GM13976 (cell line): Measurements from ENCODE around the gene C14orf132.

Source experiments
- DNase-seq: peaks from one replicate; pipeline ENCODE4 v3.0.0; 2012; ENCODE audit warnings: low spot score
- CTCF ChIP-seq: IDR thresholded peaks from 2 replicates; pipeline ENCODE4 v1.5.1; 2012; ENCODE audit warnings: borderline replicate concordance, mild to moderate bottlenecking; ENCODE audit not compliant: insufficient read depth; ENCODE audit errors: extremely low read depth, missing control alignments, control extremely low read depth
- in situ Hi-C: fragments of 300-500 bp; cut with MboI; formaldehyde crosslinking; loops from one replicate; pipeline ENCODE4 v1.12.0; 2022; ENCODE audit warnings: low sequenced_read_pairs, mixed read lengths, inconsistent platforms; ENCODE audit not compliant: unreplicated experiment

Gene C14orf132

GRCh38 chr14:96082420-96083300 is 43.5 kb downstream of the C14orf132 start:
- no peak for DNase-seq
- TF ChIP-seq CTCF: no peak
- in situ Hi-C loops: no loop called here

- DNase-seq: no peak
- in situ Hi-C loops: no loop called here
- no peak for TF ChIP-seq CTCF
Observed at GRCh38 chr14:96083667-96084320, 44.6 kb downstream of the C14orf132 start.

GRCh38 chr14:96084796-96085195 is 45.6 kb downstream of the C14orf132 start:
- TF ChIP-seq CTCF: no peak
- DNase-seq: no peak
- in situ Hi-C loops: no loop called here

- in situ Hi-C loops: no loop called here
- DNase-seq: no peak
- TF ChIP-seq CTCF: no peak
Observed at GRCh38 chr14:96085369-96085768, 46.2 kb downstream of the C14orf132 start.

- no peak for DNase-seq
- no peak for TF ChIP-seq CTCF
- in situ Hi-C loops: no loop called here
Observed at GRCh38 chr14:96086032-96086431, 46.9 kb downstream of the C14orf132 start.

- in situ Hi-C loops: no loop called here
- no peak for TF ChIP-seq CTCF
- no peak for DNase-seq
Observed at GRCh38 chr14:96086574-96087077, 47.5 kb downstream of the C14orf132 start.
